Epithelial cell of esophagus (primary cell): Measurements from ENCODE around the gene TSPAN9.

Source experiments
- DNase-seq: peaks from one replicate; pipeline ENCODE4 v3.0.0; 2010; ENCODE audit warnings: low read depth
- H3K4me3 ChIP-seq: 2 replicates; pipeline ENCODE4 v1.5.1; 2011; ENCODE audit warnings: mild to moderate bottlenecking, low read length, control low read depth
- TF ChIP-seq, protein P1 (sequence below): IDR thresholded peaks from 2 replicates; pipeline ENCODE4 v1.5.1; 2011; ENCODE audit warnings: low read depth, mild to moderate bottlenecking, low read length, control low read depth, inconsistent platforms; ENCODE audit not compliant: insufficient read depth; ENCODE audit errors: missing control alignments

The TSPAN9 gene

DNA sequence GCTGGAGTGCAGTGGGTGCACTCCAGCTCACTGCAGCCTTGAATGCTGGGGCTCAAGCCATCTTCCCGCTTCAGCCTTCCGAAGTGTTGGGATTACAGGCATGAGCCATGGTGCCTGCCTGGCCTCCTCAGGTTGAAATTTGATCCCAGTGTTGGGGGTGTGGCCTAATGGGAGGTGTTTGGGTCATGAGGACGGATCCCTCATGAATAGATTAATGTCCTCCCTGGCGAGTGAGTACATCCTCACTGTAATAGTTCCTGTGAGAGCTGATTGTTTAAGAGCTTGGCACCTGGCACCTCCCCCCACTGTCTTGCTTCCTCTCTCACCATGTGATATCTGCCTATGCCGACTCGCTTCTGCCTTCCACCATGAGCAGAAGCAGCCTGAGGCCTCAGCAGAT lies 84.7 kb downstream of the TSPAN9 start:
- peak; percentile 17 for DNase-seq
- TF ChIP-seq, protein P1, sequence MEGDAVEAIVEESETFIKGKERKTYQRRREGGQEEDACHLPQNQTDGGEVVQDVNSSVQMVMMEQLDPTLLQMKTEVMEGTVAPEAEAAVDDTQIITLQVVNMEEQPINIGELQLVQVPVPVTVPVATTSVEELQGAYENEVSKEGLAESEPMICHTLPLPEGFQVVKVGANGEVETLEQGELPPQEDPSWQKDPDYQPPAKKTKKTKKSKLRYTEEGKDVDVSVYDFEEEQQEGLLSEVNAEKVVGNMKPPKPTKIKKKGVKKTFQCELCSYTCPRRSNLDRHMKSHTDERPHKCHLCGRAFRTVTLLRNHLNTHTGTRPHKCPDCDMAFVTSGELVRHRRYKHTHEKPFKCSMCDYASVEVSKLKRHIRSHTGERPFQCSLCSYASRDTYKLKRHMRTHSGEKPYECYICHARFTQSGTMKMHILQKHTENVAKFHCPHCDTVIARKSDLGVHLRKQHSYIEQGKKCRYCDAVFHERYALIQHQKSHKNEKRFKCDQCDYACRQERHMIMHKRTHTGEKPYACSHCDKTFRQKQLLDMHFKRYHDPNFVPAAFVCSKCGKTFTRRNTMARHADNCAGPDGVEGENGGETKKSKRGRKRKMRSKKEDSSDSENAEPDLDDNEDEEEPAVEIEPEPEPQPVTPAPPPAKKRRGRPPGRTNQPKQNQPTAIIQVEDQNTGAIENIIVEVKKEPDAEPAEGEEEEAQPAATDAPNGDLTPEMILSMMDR: no peak
- H3K4me3 ChIP-seq: no peak overlapping the region

DNA sequence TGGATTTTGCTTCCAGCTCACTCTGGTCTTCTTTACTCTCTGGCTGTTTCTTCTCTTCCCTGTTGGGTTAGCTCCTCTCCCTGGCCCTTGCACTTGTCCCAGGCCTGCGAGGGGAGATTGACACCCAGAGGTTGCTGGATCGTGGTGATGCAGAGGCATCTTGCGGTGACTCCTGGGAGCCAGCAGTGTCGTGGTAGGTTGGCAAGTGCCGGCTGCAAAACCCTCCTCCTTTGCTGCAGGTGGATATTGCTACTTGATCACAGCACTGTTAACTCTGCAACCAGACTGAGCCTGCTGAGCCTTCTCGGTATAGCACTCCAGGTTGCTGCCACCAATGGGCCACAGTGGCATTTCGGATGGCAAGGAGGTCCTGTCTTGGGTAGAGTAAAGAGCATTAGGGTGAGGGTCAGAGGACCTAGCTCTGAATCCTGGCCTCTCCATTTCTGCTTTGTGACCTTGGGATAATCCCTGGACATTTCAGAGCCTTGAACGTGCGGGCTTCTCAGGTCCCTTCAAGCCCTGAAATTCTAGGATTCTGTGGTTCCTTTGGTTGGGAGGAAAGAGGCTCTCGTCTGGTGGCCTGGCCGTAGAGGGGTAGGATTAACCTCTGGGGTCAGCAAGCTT lies 87.4 kb downstream of the TSPAN9 start:
- TF ChIP-seq, protein P1: no peak
- DNase-seq: no peak
- H3K4me3 ChIP-seq: no peak overlapping the region

DNA sequence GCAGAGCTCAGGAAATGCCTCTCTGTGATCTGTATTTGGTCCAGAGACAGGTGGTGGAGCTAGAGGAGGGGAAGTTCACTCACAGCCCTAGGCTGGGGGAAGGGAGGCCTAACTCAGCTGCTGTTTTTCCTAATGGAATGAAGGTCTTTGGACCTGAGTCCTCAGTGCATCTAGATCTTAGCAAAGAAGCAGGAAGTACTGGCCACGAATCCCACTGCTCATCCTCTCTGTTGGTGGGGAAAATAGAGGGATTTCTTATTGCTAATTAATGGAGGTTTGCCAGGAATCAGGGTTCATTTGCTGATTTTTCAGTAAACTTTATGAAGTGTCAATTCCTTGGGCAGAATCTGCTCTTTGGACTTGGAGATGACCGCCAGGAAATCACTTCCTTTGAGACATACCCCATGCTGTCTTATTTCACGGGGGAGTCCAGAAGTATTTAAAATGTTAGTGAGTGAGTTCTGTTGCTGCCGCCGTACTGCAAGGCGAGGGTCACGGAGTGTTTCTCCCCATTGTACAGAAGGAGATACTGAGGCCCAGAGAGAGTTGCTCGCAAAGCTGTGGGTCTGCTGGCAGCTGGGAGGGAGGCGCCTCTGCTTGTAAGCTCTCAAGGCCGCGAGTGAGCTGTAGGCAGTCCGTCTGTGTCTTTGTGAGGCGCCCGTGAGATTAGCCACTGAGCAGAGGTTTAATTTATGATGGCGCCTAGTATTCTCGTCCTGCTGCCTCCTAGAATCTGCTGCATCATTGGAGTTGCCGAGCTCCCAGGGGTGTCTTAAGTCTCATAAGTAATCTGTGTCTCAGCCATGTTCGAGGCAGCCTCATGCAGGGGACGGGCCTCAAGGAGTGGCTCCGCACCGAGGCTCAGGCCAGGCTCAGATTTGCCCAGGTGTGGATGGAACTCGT lies 88.2 kb downstream of the TSPAN9 start:
- DNase-seq: no peak
- TF ChIP-seq, protein P1: no peak
- no peak overlapping the region for H3K4me3 ChIP-seq

DNA sequence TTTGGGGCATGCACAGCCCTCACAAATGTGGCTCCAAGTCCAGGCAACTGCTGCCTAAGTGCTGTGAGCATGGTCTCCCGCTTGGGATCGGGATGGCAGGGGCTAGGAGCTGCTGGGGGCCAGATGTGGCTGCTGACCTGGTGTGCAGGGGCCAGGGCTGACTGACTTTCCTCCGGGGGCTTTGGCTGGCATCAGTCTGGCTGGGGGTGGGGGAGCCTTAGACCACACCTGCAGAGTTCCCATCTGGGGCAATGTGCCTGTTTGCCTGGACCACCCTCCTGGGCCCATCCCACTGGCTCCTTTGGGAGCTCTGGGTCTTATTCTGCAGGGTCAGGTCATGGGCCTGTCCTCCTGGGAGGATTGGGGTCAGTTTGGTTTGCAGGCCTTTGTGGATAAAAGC lies 90.5 kb downstream of the TSPAN9 start:
- H3K4me3 ChIP-seq: no peak overlapping the region
- TF ChIP-seq, protein P1: no peak
- no peak for DNase-seq

DNA sequence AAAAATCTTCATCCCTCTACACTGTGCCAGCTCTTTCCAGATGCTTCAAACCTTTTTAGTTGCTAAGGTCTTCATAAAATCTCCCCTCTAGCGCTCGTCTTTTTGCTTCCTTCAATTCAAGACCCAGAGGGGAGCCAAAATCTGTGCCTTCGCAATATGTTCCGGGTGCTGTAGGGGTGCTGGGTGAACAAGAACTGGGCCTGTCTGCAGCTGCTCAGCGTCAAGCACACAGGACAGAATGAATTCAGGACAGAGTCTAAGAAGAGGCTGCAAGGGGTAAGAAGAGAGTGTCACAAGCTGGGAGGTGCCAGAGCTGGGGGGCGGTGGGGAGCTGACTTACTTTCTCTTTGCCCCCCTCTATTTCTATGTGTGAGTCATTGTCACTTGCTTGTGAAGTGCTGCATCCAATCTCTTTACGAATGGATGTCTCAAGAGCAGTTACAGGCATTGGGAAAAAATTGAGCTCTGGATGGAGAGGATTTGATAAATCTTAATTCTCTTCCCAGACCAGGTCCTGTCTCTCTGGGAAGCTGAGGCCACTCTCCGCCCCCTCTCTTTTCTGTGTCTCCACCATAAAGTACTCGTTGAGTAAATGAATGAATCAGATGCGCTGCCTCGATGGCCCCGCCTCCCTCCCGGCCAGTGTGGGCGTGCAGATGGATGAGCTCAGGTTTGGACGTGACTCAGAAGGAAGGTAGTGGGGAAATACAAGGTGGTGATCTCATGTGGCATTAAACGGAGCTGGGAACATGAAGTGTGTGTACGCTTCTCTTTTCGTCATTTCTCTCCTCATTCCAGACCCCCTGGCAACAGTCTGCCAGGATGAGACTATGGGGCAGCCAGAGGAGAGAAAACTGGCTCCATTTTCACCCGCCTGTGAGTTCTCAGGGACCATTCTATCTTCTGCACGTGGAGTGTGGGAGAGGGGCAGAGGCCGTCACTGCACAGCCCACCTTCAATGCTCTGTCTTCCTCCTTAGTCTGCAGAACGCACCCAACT lies 91.3 kb downstream of the TSPAN9 start:
- DNase-seq: peak; percentile 99
- TF ChIP-seq, protein P1: no peak
- H3K4me3 ChIP-seq: peak overlapping the region; percentile 11

DNA sequence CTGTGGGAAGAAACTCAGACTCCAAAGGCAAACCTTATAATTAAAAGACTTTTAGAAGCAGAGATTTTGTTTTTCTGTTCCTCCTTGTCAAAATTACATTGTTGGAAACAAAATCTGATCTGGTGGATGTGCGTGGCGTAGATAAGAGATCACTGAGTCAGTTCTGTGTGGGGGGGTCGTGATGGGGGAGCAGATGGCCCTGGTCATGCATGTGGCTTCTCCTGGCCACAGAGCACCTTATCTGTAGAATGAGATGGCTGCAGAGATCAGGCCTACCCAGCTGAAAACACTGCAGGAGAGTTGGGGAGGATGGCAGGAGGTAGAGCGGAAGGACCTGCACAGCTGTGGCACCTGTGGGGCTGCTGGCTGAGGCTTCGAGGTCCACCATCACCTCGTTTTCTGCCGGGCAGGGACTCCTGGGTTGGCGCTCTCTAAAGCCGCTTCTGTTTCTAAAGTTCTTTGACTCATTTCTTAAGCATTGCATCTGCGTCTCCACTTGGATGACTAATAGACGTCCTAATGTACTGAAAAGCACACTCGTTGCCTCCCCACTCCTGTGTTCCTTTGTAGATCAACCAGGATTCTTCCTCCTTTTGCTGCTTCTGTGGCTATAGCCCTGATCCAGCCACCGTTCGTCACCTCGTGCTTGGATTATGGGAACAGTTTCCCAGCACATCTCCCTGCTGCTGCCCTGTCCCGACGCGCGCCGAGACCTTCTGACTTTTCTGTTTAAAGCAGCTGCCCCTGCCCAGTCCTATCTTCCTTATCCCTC lies 93.4 kb downstream of the TSPAN9 start:
- DNase-seq: peak; percentile 90
- H3K4me3 ChIP-seq: no peak overlapping the region

More for the DNA sequence above, 93.4 kb downstream of the TSPAN9 start:
- TF ChIP-seq, protein P1: no peak
